HEK293 (cell line): ENCODE measurements around the gene NID2.

Experiments used
- EGR2 ChIP-seq: fragments of 450-650 bp; formaldehyde crosslinking; IDR thresholded peaks from 2 replicates; pipeline ENCODE4 v1.5.1; 2016; ENCODE audit warnings: low read depth, missing biosample characterization, missing genetic modification characterization
- GFI1B ChIP-seq: fragments of 450-650 bp; formaldehyde crosslinking; IDR thresholded peaks from 2 replicates; pipeline ENCODE4 v1.5.1; 2016; ENCODE audit warnings: missing biosample characterization, missing genetic modification characterization
- KLF1 ChIP-seq: fragments of 450-650 bp; formaldehyde crosslinking; IDR thresholded peaks from 2 replicates; pipeline ENCODE4 v1.5.1; 2016; ENCODE audit warnings: missing biosample characterization, missing genetic modification characterization
- KLF10 ChIP-seq: fragments of 450-650 bp; IDR thresholded peaks from 2 replicates; pipeline ENCODE4 v1.5.1; 2018; ENCODE audit warnings: missing biosample characterization, mild to moderate bottlenecking, missing genetic modification characterization
- KLF16 ChIP-seq: fragments of 450-650 bp; formaldehyde crosslinking; IDR thresholded peaks from 2 replicates; pipeline ENCODE4 v1.5.1; 2017; ENCODE audit warnings: missing biosample characterization, missing genetic modification characterization
- MYNN ChIP-seq: fragments of 450-650 bp; formaldehyde crosslinking; IDR thresholded peaks from 2 replicates; pipeline ENCODE4 v1.5.1; 2016; ENCODE audit warnings: missing biosample characterization, missing genetic modification characterization, borderline replicate concordance
- OSR2 ChIP-seq: fragments of 450-650 bp; formaldehyde crosslinking; IDR thresholded peaks from 2 replicates; pipeline ENCODE4 v1.5.1; 2016; ENCODE audit warnings: missing biosample characterization, missing genetic modification characterization
- PBX3 ChIP-seq: sonication (generic); formaldehyde crosslinking; IDR thresholded peaks from 2 replicates; pipeline ENCODE4 v1.8.1; 2022; ENCODE audit warnings: mild to moderate bottlenecking, moderate library complexity, missing genetic modification reagents
- SP2 ChIP-seq: fragments of 450-650 bp; formaldehyde crosslinking; IDR thresholded peaks from 2 replicates; pipeline ENCODE4 v1.5.1; 2016; ENCODE audit warnings: missing biosample characterization, missing genetic modification characterization
- ZBTB21 ChIP-seq: fragments of 450-650 bp; formaldehyde crosslinking; IDR thresholded peaks from 2 replicates; pipeline ENCODE4 v1.5.1; 2017; ENCODE audit warnings: missing biosample characterization, missing genetic modification characterization
- ZBTB26 ChIP-seq: fragments of 450-650 bp; formaldehyde crosslinking; optimal IDR thresholded peaks from 2 replicates; pipeline ENCODE3; 2016; ENCODE audit warnings: missing biosample characterization, mild to moderate bottlenecking, missing genetic modification characterization
- ZBTB7A ChIP-seq: fragments of 450-650 bp; formaldehyde crosslinking; IDR thresholded peaks from 2 replicates; pipeline ENCODE4 v1.5.1; 2016; ENCODE audit warnings: low read depth, missing biosample characterization, missing genetic modification characterization
- ZBTB8A ChIP-seq: fragments of 450-650 bp; formaldehyde crosslinking; IDR thresholded peaks from 2 replicates; pipeline ENCODE4 v1.5.1; 2016; ENCODE audit warnings: missing biosample characterization, missing genetic modification characterization
- ZNF132 ChIP-seq: fragments of 450-650 bp; formaldehyde crosslinking; IDR thresholded peaks from 2 replicates; pipeline ENCODE4 v1.5.1; 2017; ENCODE audit warnings: missing biosample characterization, missing genetic modification characterization, borderline replicate concordance
- ZNF18 ChIP-seq: fragments of 450-650 bp; formaldehyde crosslinking; IDR thresholded peaks from 2 replicates; pipeline ENCODE4 v1.5.1; 2016; ENCODE audit warnings: missing biosample characterization, missing genetic modification characterization
- ZNF202 ChIP-seq: fragments of 450-650 bp; formaldehyde crosslinking; IDR thresholded peaks from 2 replicates; pipeline ENCODE4 v1.5.1; 2016; ENCODE audit warnings: missing biosample characterization, missing genetic modification characterization, borderline replicate concordance
- ZNF221 ChIP-seq: fragments of 450-650 bp; formaldehyde crosslinking; IDR thresholded peaks from 2 replicates; pipeline ENCODE4 v1.5.1; 2017; ENCODE audit warnings: missing biosample characterization, missing genetic modification characterization, borderline replicate concordance
- ZNF350 ChIP-seq: fragments of 450-650 bp; formaldehyde crosslinking; IDR thresholded peaks from 2 replicates; pipeline ENCODE4 v1.5.0; 2017; ENCODE audit warnings: missing biosample characterization, mild to moderate bottlenecking, missing genetic modification characterization
- ZNF398 ChIP-seq: fragments of 450-650 bp; formaldehyde crosslinking; IDR thresholded peaks from 2 replicates; pipeline ENCODE4 v1.5.1; 2017; ENCODE audit warnings: missing biosample characterization, missing genetic modification characterization
- ZNF513 ChIP-seq: fragments of 450-650 bp; IDR thresholded peaks from 2 replicates; pipeline ENCODE4 v1.5.1; 2018; ENCODE audit warnings: missing biosample characterization, missing genetic modification characterization
- ZNF518A ChIP-seq: fragments of 450-650 bp; formaldehyde crosslinking; conservative IDR thresholded peaks from 2 replicates; pipeline ENCODE4 v1.5.1; 2016; ENCODE audit warnings: low read depth, missing biosample characterization, missing genetic modification characterization
- ZNF600 ChIP-seq: fragments of 450-650 bp; formaldehyde crosslinking; IDR thresholded peaks from 2 replicates; pipeline ENCODE4 v1.5.1; 2016; ENCODE audit warnings: missing biosample characterization, missing genetic modification characterization
- ZNF768 ChIP-seq: fragments of 450-650 bp; formaldehyde crosslinking; IDR thresholded peaks from 2 replicates; pipeline ENCODE4 v1.5.1; 2018; ENCODE audit warnings: missing biosample characterization, mild to moderate bottlenecking, missing genetic modification characterization
- ZNF785 ChIP-seq: fragments of 450-650 bp; formaldehyde crosslinking; IDR thresholded peaks from 2 replicates; pipeline ENCODE4 v1.5.1; 2016; ENCODE audit warnings: missing biosample characterization, missing genetic modification characterization
- ZSCAN16 ChIP-seq: fragments of 450-650 bp; formaldehyde crosslinking; IDR thresholded peaks from 2 replicates; pipeline ENCODE4 v1.5.1; 2016; ENCODE audit warnings: missing biosample characterization, missing genetic modification characterization

Gene NID2

GRCh38 chr14:52068615-52069306, at the start of gene NID2 (continued):
- TF ChIP-seq ZNF350 (no peak), ZBTB8A (tag by site-specific recombination) (no peak), ZNF518A (tag by site-specific recombination) (no peak), KLF16 (tag by site-specific recombination) (peak; percentile 41), OSR2 (peak; percentile 27; the same call in 1 of the 2 replicates), KLF1 (tag by site-specific recombination) (no peak), ZNF132 (tag by site-specific recombination) (no peak), EGR2 (tag by site-specific recombination) (peak; percentile 24; the same call in 1 of the 2 replicates), GFI1B (tag by site-specific recombination) (no peak), PBX3 (CRISPR knock-in tag) (0 out of 2 replicates have a peak, but pooled peaks have one; percentile 46), ZNF398 (tag by site-specific recombination) (peak; percentile 48; the same call in 1 of the 2 replicates), MYNN (tag by site-specific recombination) (no peak), ZBTB26 (tag by site-specific recombination) (peak; percentile 74), ZNF600 (peak; percentile 56), ZNF202 (tag by site-specific recombination) (no peak), KLF10 (no peak), ZNF768 (tag by site-specific recombination) (no peak; the same call in 1 of the 2 replicates), ZBTB21 (tag by site-specific recombination) (no peak), ZNF18 (tag by site-specific recombination) (no peak), ZNF785 (tag by site-specific recombination) (peak; percentile 25; the same call in 1 of the 2 replicates), ZNF513 (tag by site-specific recombination) (no peak), ZSCAN16 (no peak), ZBTB7A (tag by site-specific recombination) (peak; percentile 46; the same call in 1 of the 2 replicates), SP2 (peak; percentile 75), ZNF221 (tag by site-specific recombination) (no peak)
